Measurements from ENCODE around the gene C2orf81. TPM values are rescaled to one million over a fixed set of nuclear protein-coding genes. Genes with fewer than 3 reads are reported as not detected.

The C2orf81 gene
- total RNA-seq, 3 donors from 2014 or later = 1.3 to 1.4 (median 1.4) TPM

GRCh38 chr2:74438248-74438647 is 16.8 kb upstream of the C2orf81 start:
- H3K27me3 Mint-ChIP-seq (ENCODE audit: low read depth) = peaks cover 30% of the 10 kb centered on the region
- DNase-seq = no peak
- H3K4me1 Mint-ChIP-seq (ENCODE audit: low read depth) = peaks cover 9% of the 10 kb centered on the region
- ATAC-seq = no peak
- no peaks in the 10 kb centered on the region for H3K36me3 Mint-ChIP-seq (ENCODE audit: insufficient read depth)
- H3K4me3 Mint-ChIP-seq = no peak overlapping the region
- H3K9me3 Mint-ChIP-seq = no peaks in the 10 kb centered on the region

- ATAC-seq (no peak), DNase-seq (no peak)
- no peaks in the 10 kb centered on the region for H3K9me3 Mint-ChIP-seq
- H3K4me1 Mint-ChIP-seq (ENCODE audit: low read depth) = peaks cover 6% of the 10 kb centered on the region
- peaks cover 24% of the 10 kb centered on the region for H3K27me3 Mint-ChIP-seq (ENCODE audit: low read depth)
- no peak overlapping the region for H3K4me3 Mint-ChIP-seq
- H3K36me3 Mint-ChIP-seq (ENCODE audit: insufficient read depth) = no peaks in the 10 kb centered on the region
Observed at GRCh38 chr2:74436848-74437695, 15.7 kb upstream of the C2orf81 start.

GRCh38 chr2:74436111-74436805 is 14.8 kb upstream of the C2orf81 start:
- no peaks in the 10 kb centered on the region for H3K9me3 Mint-ChIP-seq
- DNase-seq (no peak), ATAC-seq (no peak)
- peaks cover 6% of the 10 kb centered on the region for H3K4me1 Mint-ChIP-seq (ENCODE audit: low read depth)
- no peaks in the 10 kb centered on the region for H3K36me3 Mint-ChIP-seq (ENCODE audit: insufficient read depth)
- no peak overlapping the region for H3K4me3 Mint-ChIP-seq
- peaks cover 22% of the 10 kb centered on the region for H3K27me3 Mint-ChIP-seq (ENCODE audit: low read depth)

- H3K27me3 Mint-ChIP-seq (ENCODE audit: low read depth) = no peaks in the 10 kb centered on the region
- no peak for DNase-seq
- peaks cover 3% of the 10 kb centered on the region for H3K36me3 Mint-ChIP-seq (ENCODE audit: insufficient read depth)
- no peaks in the 10 kb centered on the region for H3K4me1 Mint-ChIP-seq (ENCODE audit: low read depth)
- ATAC-seq = no peak
- H3K4me3 Mint-ChIP-seq = no peak overlapping the region
- H3K9me3 Mint-ChIP-seq = no peaks in the 10 kb centered on the region
Observed at GRCh38 chr2:74430502-74430901, 9.1 kb upstream of the C2orf81 start.

GRCh38 chr2:74429487-74430451 is 8.3 kb upstream of the C2orf81 start:
- H3K9me3 Mint-ChIP-seq = no peaks in the 10 kb centered on the region
- H3K4me3 Mint-ChIP-seq = no peak overlapping the region
- H3K27me3 Mint-ChIP-seq (ENCODE audit: low read depth) = no peaks in the 10 kb centered on the region
- no peaks in the 10 kb centered on the region for H3K4me1 Mint-ChIP-seq (ENCODE audit: low read depth)
- DNase-seq = no peak
- peaks cover 4% of the 10 kb centered on the region for H3K36me3 Mint-ChIP-seq (ENCODE audit: insufficient read depth)
- no peak for ATAC-seq

- Mint-ChIP-seq H3K9me3 (no peaks in the 10 kb centered on the region), H3K4me3 (no peak overlapping the region), H3K4me1 (ENCODE audit: low read depth) (no peaks in the 10 kb centered on the region), H3K36me3 (ENCODE audit: insufficient read depth) (peaks cover 6% of the 10 kb centered on the region), H3K27me3 (ENCODE audit: low read depth) (no peaks in the 10 kb centered on the region)
- ATAC-seq (no peak), DNase-seq (no peak)
Observed at GRCh38 chr2:74428675-74429074, 7.3 kb upstream of the C2orf81 start.

GRCh38 chr2:74427551-74427950 is 6.1 kb upstream of the C2orf81 start:
- Mint-ChIP-seq H3K9me3 (no peaks in the 10 kb centered on the region), H3K36me3 (ENCODE audit: insufficient read depth) (peaks cover 6% of the 10 kb centered on the region), H3K4me3 (no peak overlapping the region), H3K4me1 (ENCODE audit: low read depth) (peaks cover 5% of the 10 kb centered on the region), H3K27me3 (ENCODE audit: low read depth) (no peaks in the 10 kb centered on the region)
- DNase-seq = no peak
- no peak for ATAC-seq

- H3K36me3 Mint-ChIP-seq (ENCODE audit: insufficient read depth) = peaks cover 6% of the 10 kb centered on the region
Observed at GRCh38 chr2:74426181-74426758, 4.9 kb upstream of the C2orf81 start.

GRCh38 chr2:74425523-74425922 is 4.1 kb upstream of the C2orf81 start:
- peaks cover 19% of the 10 kb centered on the region for H3K4me1 Mint-ChIP-seq (ENCODE audit: low read depth)
- no peak for DNase-seq
- H3K27me3 Mint-ChIP-seq (ENCODE audit: low read depth) = no peaks in the 10 kb centered on the region
- no peak overlapping the region for H3K4me3 Mint-ChIP-seq
- peaks cover 6% of the 10 kb centered on the region for H3K36me3 Mint-ChIP-seq (ENCODE audit: insufficient read depth)
- no peak for ATAC-seq
- H3K9me3 Mint-ChIP-seq = no peaks in the 10 kb centered on the region

More at GRCh38 chr2:74426181-74426758, 4.9 kb upstream of the C2orf81 start:
- Mint-ChIP-seq H3K9me3 (no peaks in the 10 kb centered on the region), H3K4me3 (no peak overlapping the region), H3K27me3 (ENCODE audit: low read depth) (no peaks in the 10 kb centered on the region), H3K4me1 (ENCODE audit: low read depth) (peaks cover 14% of the 10 kb centered on the region)
- ATAC-seq = no peak
- no peak for DNase-seq

GRCh38 chr2:74424995-74425406 is 3.6 kb upstream of the C2orf81 start:
- H3K36me3 Mint-ChIP-seq (ENCODE audit: insufficient read depth) = peaks cover 6% of the 10 kb centered on the region
- H3K4me1 Mint-ChIP-seq (ENCODE audit: low read depth) = peaks cover 24% of the 10 kb centered on the region
- DNase-seq (no peak), ATAC-seq (no peak)
- no peaks in the 10 kb centered on the region for H3K27me3 Mint-ChIP-seq (ENCODE audit: low read depth)
- no peak overlapping the region for H3K4me3 Mint-ChIP-seq
- no peaks in the 10 kb centered on the region for H3K9me3 Mint-ChIP-seq

GRCh38 chr2:74424139-74424992 is 2.9 kb upstream of the C2orf81 start:
- ATAC-seq = no peak
- DNase-seq = no peak
- Mint-ChIP-seq H3K36me3 (ENCODE audit: insufficient read depth) (peaks cover 6% of the 10 kb centered on the region), H3K4me1 (ENCODE audit: low read depth) (peaks cover 26% of the 10 kb centered on the region), H3K9me3 (no peaks in the 10 kb centered on the region), H3K4me3 (no peak overlapping the region), H3K27me3 (ENCODE audit: low read depth) (no peaks in the 10 kb centered on the region)

GRCh38 chr2:74423231-74424095 is 2.0 kb upstream of the C2orf81 start:
- H3K27me3 Mint-ChIP-seq (ENCODE audit: low read depth) = no peaks in the 10 kb centered on the region
- H3K4me1 Mint-ChIP-seq (ENCODE audit: low read depth) = peaks cover 26% of the 10 kb centered on the region
- H3K36me3 Mint-ChIP-seq (ENCODE audit: insufficient read depth) = peaks cover 6% of the 10 kb centered on the region
- DNase-seq (no peak), ATAC-seq (no peak)
- peak overlapping the region; percentile 91 for H3K4me3 Mint-ChIP-seq
- H3K9me3 Mint-ChIP-seq = no peaks in the 10 kb centered on the region
